ENCODE measurements around the gene TNFRSF6B.
A peak's percentile ranks its signal among the peaks of the same experiment; 100 is the strongest.

The TNFRSF6B gene

GRCh38 chr20:63737945-63738686 lies 41.7 kb downstream of the TNFRSF6B start:
- no peaks in the 10 kb centered on the region for H3K36me3 ChIP-seq (ENCODE audit: control insufficient read depth, insufficient read depth, low read length)
- H3K27ac ChIP-seq, result no peak overlapping the region
- H3K4me3 ChIP-seq (ENCODE audit: low read depth, low read length), result no peak overlapping the region
- TF ChIP-seq, protein P1, sequence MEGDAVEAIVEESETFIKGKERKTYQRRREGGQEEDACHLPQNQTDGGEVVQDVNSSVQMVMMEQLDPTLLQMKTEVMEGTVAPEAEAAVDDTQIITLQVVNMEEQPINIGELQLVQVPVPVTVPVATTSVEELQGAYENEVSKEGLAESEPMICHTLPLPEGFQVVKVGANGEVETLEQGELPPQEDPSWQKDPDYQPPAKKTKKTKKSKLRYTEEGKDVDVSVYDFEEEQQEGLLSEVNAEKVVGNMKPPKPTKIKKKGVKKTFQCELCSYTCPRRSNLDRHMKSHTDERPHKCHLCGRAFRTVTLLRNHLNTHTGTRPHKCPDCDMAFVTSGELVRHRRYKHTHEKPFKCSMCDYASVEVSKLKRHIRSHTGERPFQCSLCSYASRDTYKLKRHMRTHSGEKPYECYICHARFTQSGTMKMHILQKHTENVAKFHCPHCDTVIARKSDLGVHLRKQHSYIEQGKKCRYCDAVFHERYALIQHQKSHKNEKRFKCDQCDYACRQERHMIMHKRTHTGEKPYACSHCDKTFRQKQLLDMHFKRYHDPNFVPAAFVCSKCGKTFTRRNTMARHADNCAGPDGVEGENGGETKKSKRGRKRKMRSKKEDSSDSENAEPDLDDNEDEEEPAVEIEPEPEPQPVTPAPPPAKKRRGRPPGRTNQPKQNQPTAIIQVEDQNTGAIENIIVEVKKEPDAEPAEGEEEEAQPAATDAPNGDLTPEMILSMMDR (IDR thresholded peaks at IDR 0.05), result no peak
- H2AFZ ChIP-seq, result no peak overlapping the region
- peaks cover 10% of the 10 kb centered on the region for H3K4me1 ChIP-seq
- peaks cover 7% of the 10 kb centered on the region for H3K79me2 ChIP-seq
- no peaks in the 10 kb centered on the region for H3K9me3 ChIP-seq (ENCODE audit: control insufficient read depth, low read length)
- no peak overlapping the region for H3K4me2 ChIP-seq (ENCODE audit: low read length)
- no peak overlapping the region for H3K9ac ChIP-seq
- no peaks in the 10 kb centered on the region for H3K27me3 ChIP-seq (ENCODE audit: control insufficient read depth, insufficient read depth, low read length)

GRCh38 chr20:63738687-63739129 lies 42.3 kb downstream of the TNFRSF6B start:
- Histone ChIP-seq H3K27ac (peak overlapping the region; percentile 82), H3K4me3 (ENCODE audit: low read depth, low read length) (peak overlapping the region; percentile 66), H3K36me3 (ENCODE audit: control insufficient read depth, insufficient read depth, low read length) (no peaks in the 10 kb centered on the region), H3K79me2 (peaks cover under 1% of the 10 kb centered on the region), H3K9me3 (ENCODE audit: control insufficient read depth, low read length) (no peaks in the 10 kb centered on the region), H3K4me1 (peaks cover 10% of the 10 kb centered on the region), H3K27me3 (ENCODE audit: control insufficient read depth, insufficient read depth, low read length) (no peaks in the 10 kb centered on the region), H3K9ac (no peak overlapping the region), H2AFZ (peak overlapping the region; percentile 90), H3K4me2 (ENCODE audit: low read length) (peak overlapping the region; percentile 98)
- TF ChIP-seq, protein P1 (IDR thresholded peaks at IDR 0.05), result no peak

GRCh38 chr20:63739130-63740069 lies 42.9 kb downstream of the TNFRSF6B start, which contains the start of gene SLC2A4RG:
TSS of gene SLC2A4RG (plus strand) at chr20:63739776. CDS start at chr20:63739913, 137 bp downstream.
- peak within 1 kb of the TSS; percentile 66 for H3K4me3 ChIP-seq (ENCODE audit: low read depth, low read length)
- H3K9me3 ChIP-seq (ENCODE audit: control insufficient read depth, low read length), result no peaks in the 10 kb centered on the region
- no peaks in the 10 kb centered on the region for H3K27me3 ChIP-seq (ENCODE audit: control insufficient read depth, insufficient read depth, low read length)
- H3K9ac ChIP-seq, result no peak within 1 kb of the TSS
- H3K36me3 ChIP-seq (ENCODE audit: control insufficient read depth, insufficient read depth, low read length), result no peaks in the 10 kb centered on the region
- TF ChIP-seq, protein P1 (IDR thresholded peaks at IDR 0.05), result no peak
- H3K27ac ChIP-seq, result peak within 1 kb of the TSS; percentile 82
- H3K4me1 ChIP-seq, result peaks cover 10% of the 10 kb centered on the region
- H2AFZ ChIP-seq, result peak within 1 kb of the TSS; percentile 90
- peak within 1 kb of the TSS; percentile 98 for H3K4me2 ChIP-seq (ENCODE audit: low read length)
- no peaks in the 10 kb centered on the region for H3K79me2 ChIP-seq

DNA sequence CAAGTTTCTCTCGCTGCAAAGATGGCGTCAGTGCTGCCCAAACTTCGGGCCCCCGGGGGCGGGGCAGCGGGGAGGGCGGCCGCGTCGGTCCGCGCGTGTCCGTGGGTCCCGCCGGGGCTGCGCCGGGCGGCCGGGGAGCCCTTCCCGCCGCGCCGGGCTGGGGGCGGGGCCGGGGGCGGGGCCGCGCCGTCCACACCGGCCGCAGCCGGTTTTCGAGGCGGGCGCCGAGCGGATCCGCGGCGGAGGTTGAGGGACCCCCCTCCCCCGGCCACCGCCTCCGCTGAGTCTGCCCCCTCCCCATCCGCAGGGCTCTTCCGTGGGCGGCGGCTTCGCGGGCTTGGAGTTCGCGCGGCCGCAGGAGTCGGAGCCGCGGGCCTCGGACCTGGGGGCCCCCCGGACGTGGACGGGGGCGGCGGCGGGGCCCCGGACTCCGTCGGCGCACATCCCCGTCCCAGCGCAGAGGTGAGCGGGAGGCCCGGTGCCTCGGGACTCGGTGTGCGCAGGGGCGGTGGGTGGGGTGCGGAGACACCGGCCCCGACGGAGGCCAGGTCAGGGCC lies 43.7 kb downstream of the TNFRSF6B start:
- Histone ChIP-seq H3K9ac (no peak overlapping the region), H3K4me3 (ENCODE audit: low read depth, low read length) (peak overlapping the region; percentile 63), H3K4me1 (peaks cover 10% of the 10 kb centered on the region), H2AFZ (peak overlapping the region; percentile 57), H3K79me2 (no peaks in the 10 kb centered on the region), H3K27me3 (ENCODE audit: control insufficient read depth, insufficient read depth, low read length) (no peaks in the 10 kb centered on the region), H3K4me2 (ENCODE audit: low read length) (peak overlapping the region; percentile 70), H3K9me3 (ENCODE audit: control insufficient read depth, low read length) (no peaks in the 10 kb centered on the region), H3K36me3 (ENCODE audit: control insufficient read depth, insufficient read depth, low read length) (no peaks in the 10 kb centered on the region), H3K27ac (peak overlapping the region; percentile 66)
- TF ChIP-seq, protein P1 (IDR thresholded peaks at IDR 0.05), result no peak

Data from parathyroid adenoma (tissue), 2 donors.